Pancreas (tissue), 10 donors: ENCODE results near the gene EXOC3L2. TPM values are rescaled to one million over a fixed set of nuclear protein-coding genes. Genes with fewer than 3 reads are reported as not detected.
A peak's percentile ranks its signal among the peaks of the same experiment; 100 is the strongest.

ENCODE experiments used
- ATAC-seq, 4 donors: fragments of 200-7000 bp; cut with Tn5 transposase; one replicate each; pipeline versions ENCODE4 v1.8.0 to v1.9.1; 2020; ENCODE audit warnings: mild to moderate bottlenecking in 4 of 4, moderate library complexity in 4 of 4
- DNase-seq, 6 donors: peaks; one replicate each; pipeline ENCODE4 v3.0.0-alpha.2; 2020
- FAIRE-seq: peaks from 2 replicates; lab custom pipeline; 2012; peaks lifted over from hg19 to GRCh38; lab: Jason Lieb, UNC
- H3K27ac ChIP-seq, 4 donors: fragments of 200-600 bp; sonication (generic); 1 replicate in 3 of 4; 2 replicates in 1 of 4; pipeline versions ENCODE4 v1.5.0 to v1.8.0; 2020
- H3K27me3 ChIP-seq, 4 donors: fragments of 200-600 bp; one replicate each; pipeline ENCODE4 v1.8.0; 2021
- H3K36me3 ChIP-seq, 3 donors: fragments of 200-600 bp; sonication (generic) in 1 of 3; one replicate each; pipeline versions ENCODE4 v1.5.0 to v1.8.0; 2020 to 2021
- H3K4me1 ChIP-seq, 3 donors: fragments of 200-600 bp; one replicate each; pipeline ENCODE4 v1.8.0; 2021
- H3K4me3 ChIP-seq, 4 donors: fragments of 200-600 bp; sonication (generic) in 2 of 4; one replicate each; pipeline versions ENCODE4 v1.5.0 to v1.8.0; 2020 to 2021
- H3K9me3 ChIP-seq, 4 donors: fragments of 200-600 bp; one replicate each; pipeline ENCODE4 v1.8.0; 2021
- CTCF ChIP-seq, 4 donors: fragments of 200-600 bp; sonication (generic) in 3 of 4; IDR thresholded peaks; one replicate each; pipeline versions ENCODE4 v1.5.0 to v1.8.0; 2021; ENCODE audit warnings: antibody characterized with exemption in 4 of 4
- WGBS, 2 donors: extraction: QIAGEN DNeasy Blood & Tissue Kit; methylation state at CpG; one replicate each; pipeline ENCODE4 v1.1.7; 2013; 5-methylcytosine and 5-hydroxymethylcytosine counted together
- intact Hi-C, 3 donors: fragments of 100-400 bp; cut with DNase I; formaldehyde crosslinking; loops; one replicate each; pipeline versions ENCODE4 v1.11.1 to v1.14.2; 2022
- polyA plus RNA-seq, 2 donors: library from polyadenylated mRNA; stranded (reverse); fragments of 200-250 nt; gene quantifications; one replicate each; pipeline ENCODE4 v1.2.3, GENCODE V29; 2013
- total RNA-seq, 6 donors: library from RNA; stranded (reverse); fragmentation: NEBNext Ultra II Directional in 4 of 6; extraction: Animal tissue kit (Norgen Biotek cat#: 25700) in 4 of 6; gene quantifications; one replicate each; pipeline versions ENCODE4 v1.2.1 to v1.2.4, GENCODE V29; 2021 to 2023
- donor health status: healthy with polysubstance abuse.
- donor health status: DM: no; HTN: no; CAD: no; lungs with moderate emphysema.
- donor health status: DM: no; HTN: no; CAD: no.
- donor health status: control.
- donor health status: control.
- donor health status: Bipolar disorder and iron deficiency.
- donor health status: DM: yes; HTN: yes; CAD: no.
- donor health status: DM: no; HTN: no; CAD: no.
- donor health status: DM: no; HTN: no; CAD: no.
- donor health status: DM: yes; HTN: yes; CAD: no.

EXOC3L2 gene
- total and polyA plus RNA-seq, 8 donors: 0.59 to 4.5 (median 1.8) TPM

DNA sequence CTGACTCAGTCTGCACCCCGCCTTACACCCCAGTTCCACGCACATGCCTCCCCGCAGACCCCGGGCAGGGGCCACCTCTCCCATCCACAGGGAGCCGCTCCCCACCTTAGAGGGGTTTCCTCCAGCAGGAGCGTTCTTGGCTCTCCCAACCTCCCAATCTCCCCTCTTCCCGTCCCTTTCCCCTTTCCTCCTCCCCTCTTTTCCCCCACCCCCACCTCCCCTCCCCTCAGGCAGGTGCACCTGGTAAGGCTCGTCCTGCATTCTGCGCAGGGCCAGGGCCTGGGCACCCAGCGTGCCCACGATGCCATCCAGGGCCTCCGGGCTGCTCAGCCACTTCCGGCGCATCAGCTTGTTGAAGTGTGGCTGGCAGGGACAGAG, 27.3 kb downstream of the EXOC3L2 start:
- H3K27me3 ChIP-seq: no peaks in the 10 kb centered on the region
- H3K9me3 ChIP-seq: no peaks in the 10 kb centered on the region
- H3K4me1 ChIP-seq: no peaks in the 10 kb centered on the region
- H3K36me3 ChIP-seq: no peaks in the 10 kb centered on the region
- WGBS, 2 donors: 44 to 49% methylated on average over 14 of the region's 14 CpGs
- no peak overlapping the region for H3K27ac ChIP-seq
- H3K4me3 ChIP-seq: no peak overlapping the region
- no peak for ATAC-seq
- intact Hi-C loops: no loop called here
- FAIRE-seq: no peak
- DNase-seq: no peak
- no peak for TF ChIP-seq CTCF (IDR thresholded peaks at IDR 0.05)

DNA sequence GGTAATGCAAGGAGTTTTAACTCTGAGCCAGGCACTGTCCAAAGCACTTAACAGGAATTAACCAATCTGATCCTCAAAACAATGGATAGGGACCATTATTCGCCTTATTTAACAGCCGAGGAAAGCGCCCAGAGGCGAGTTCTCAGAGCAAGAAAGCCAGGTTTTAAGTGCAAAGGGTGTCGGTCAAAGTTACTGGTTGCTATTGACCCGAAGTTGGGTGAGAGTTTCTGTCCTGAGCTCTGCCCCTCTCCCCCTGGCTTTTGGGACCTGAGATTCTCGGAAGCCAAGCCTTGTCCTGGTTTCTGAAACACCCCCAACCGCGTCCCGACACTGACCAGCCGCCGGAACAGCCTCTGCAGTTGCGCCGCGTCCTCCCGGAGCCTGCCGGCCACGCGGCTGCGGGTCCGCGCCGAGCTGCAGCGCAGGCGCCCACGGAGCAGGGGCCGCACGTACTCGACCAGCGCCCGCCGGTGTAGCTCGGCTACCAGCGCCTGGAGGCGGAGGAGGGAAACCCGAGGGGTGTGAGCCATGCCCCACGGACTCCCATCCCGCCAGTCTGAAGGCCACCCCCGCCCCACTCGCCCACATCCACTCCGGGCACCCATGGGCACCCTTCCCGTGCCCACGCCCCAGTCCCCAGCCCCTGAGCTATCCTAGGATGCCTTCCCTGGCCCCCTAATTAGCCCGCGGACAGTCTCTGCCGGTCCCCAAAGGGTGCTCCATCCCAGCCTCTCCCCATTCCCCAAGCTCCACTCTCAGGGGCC, 27.8 kb downstream of the EXOC3L2 start:
- Histone ChIP-seq H3K36me3 (no peaks in the 10 kb centered on the region), H3K27me3 (no peaks in the 10 kb centered on the region), H3K9me3 (no peaks in the 10 kb centered on the region), H3K4me3 (no peak overlapping the region), H3K27ac (no peak overlapping the region), H3K4me1 (no peaks in the 10 kb centered on the region)
- DNase-seq (peak in 1 of 6 donors; percentile 45), FAIRE-seq (no peak), ATAC-seq (no peak)
- intact Hi-C loops: no loop called here
- TF ChIP-seq CTCF (IDR thresholded peaks at IDR 0.05): no peak
- WGBS, 2 donors: 23 to 39% methylated on average over 40 to 46 of the region's 46 CpGs

DNA sequence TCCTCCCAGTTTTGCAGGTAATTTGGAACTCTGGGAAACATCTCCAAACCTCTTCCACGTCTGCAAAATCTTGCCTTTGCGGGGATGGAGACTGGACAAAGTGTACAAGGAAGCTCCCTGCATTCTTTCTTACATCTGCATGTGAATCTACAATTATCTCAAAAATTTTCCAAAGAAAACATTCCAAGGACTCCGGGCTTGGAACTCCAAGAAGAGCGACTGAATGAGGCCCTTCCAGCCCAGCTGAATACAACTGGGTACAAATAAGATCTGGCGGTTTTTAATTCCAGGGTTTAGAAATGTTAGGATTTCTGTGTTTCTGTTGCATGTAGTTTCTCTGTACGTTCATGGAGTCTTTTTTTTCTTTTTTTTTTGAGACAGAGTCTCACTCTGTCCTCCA, 28.5 kb downstream of the EXOC3L2 start:
- WGBS, 2 donors: 75 to 84% methylated on average over 6 of the region's 6 CpGs
- TF ChIP-seq CTCF (IDR thresholded peaks at IDR 0.05): no peak
- ATAC-seq (no peak), DNase-seq (no peak), FAIRE-seq (no peak)
- Histone ChIP-seq H3K4me3 (no peak overlapping the region), H3K9me3 (no peaks in the 10 kb centered on the region), H3K27me3 (no peaks in the 10 kb centered on the region), H3K27ac (no peak overlapping the region), H3K36me3 (no peaks in the 10 kb centered on the region), H3K4me1 (no peaks in the 10 kb centered on the region)
- intact Hi-C loops: no loop called here

- Histone ChIP-seq H3K27ac (peak overlapping the region; percentile 30 to 71 (median 53)), H3K27me3 (no peaks in the 10 kb centered on the region), H3K4me3 (peak overlapping the region in 1 of 4 donors; percentile 20), H3K36me3 (no peaks in the 10 kb centered on the region), H3K9me3 (no peaks in the 10 kb centered on the region), H3K4me1 (no peaks in the 10 kb centered on the region)
- intact Hi-C loops: no loop called here
- ATAC-seq: peak; percentile 60 to 73 (median 62)
- 6% methylated on average over 31 to 35 of the region's 35 CpGs for WGBS, 2 donors
- no peak for FAIRE-seq
- peak; percentile 50 to 85 (median 69) for DNase-seq
- no peak for TF ChIP-seq CTCF (IDR thresholded peaks at IDR 0.05)
Measured at GRCh38 chr19:45215391-45216191, 29.6 kb downstream of the EXOC3L2 start.
